ENCODE results near the gene LRP6. TPM values are rescaled to one million over a fixed set of nuclear protein-coding genes. Genes with fewer than 3 reads are reported as not detected.
"Not testable (repeated sequence)": the region's sequence is repeated elsewhere in the genome, so short reads cannot be mapped to it uniquely, and the experiment has no call there.

LRP6 gene
- total RNA-seq, 1 donor from 2014 or later = 71.0 TPM

- Histone ChIP-seq H3K4me3 (peak overlapping the region; percentile 68 to 96), H3K27me3 (no peaks in the 10 kb centered on the region), H3K36me3 (no peaks in the 10 kb centered on the region), H3K4me1 (peaks cover 33% of the 10 kb centered on the region), H3K27ac (peak overlapping the region; percentile 95), H3K9me3 (no peaks in the 10 kb centered on the region)
- intact Hi-C loops (cut with DNase I) = no loop called here
- DNase-seq (ENCODE audit: extremely low spot score in 2 of 2) = no peak
- no peak for TF ChIP-seq POLR2AphosphoS5 (IDR thresholded peaks at IDR 0.05; ENCODE audit: insufficient read depth in 1 of 2, low read depth in 1 of 2)
- no peak for TF ChIP-seq CTCF (IDR thresholded peaks at IDR 0.05)
- TF ChIP-seq POLR2A (IDR thresholded peaks at IDR 0.05) = no peak
Observed at GRCh38 chr12:12266389-12266872, 413 bp downstream of the LRP6 start.

GRCh38 chr12:12265571-12266388, 1.1 kb downstream of the LRP6 start:
- H3K4me3 ChIP-seq = peak overlapping the region; percentile 68 to 96
- peaks cover 33% of the 10 kb centered on the region for H3K4me1 ChIP-seq
- H3K36me3 ChIP-seq = no peaks in the 10 kb centered on the region
- no peaks in the 10 kb centered on the region for H3K27me3 ChIP-seq
- H3K27ac ChIP-seq = peak overlapping the region; percentile 95
- TF ChIP-seq POLR2A (IDR thresholded peaks at IDR 0.05) = no peak
- TF ChIP-seq POLR2AphosphoS5 (IDR thresholded peaks at IDR 0.05; ENCODE audit: insufficient read depth in 1 of 2, low read depth in 1 of 2) = peak in 1 of 2 donors; percentile 29
- TF ChIP-seq CTCF (IDR thresholded peaks at IDR 0.05) = no peak
- H3K9me3 ChIP-seq = no peaks in the 10 kb centered on the region
- DNase-seq (ENCODE audit: extremely low spot score in 2 of 2) = no peak
- intact Hi-C loops (cut with DNase I) = no loop called here

GRCh38 chr12:12265035-12265434, 1.8 kb downstream of the LRP6 start:
- Histone ChIP-seq H3K36me3 (no peaks in the 10 kb centered on the region), H3K9me3 (no peaks in the 10 kb centered on the region), H3K27me3 (no peaks in the 10 kb centered on the region), H3K4me1 (peaks cover 33% of the 10 kb centered on the region), H3K4me3 (peak overlapping the region; percentile 68 to 96), H3K27ac (peak overlapping the region; percentile 95)
- TF ChIP-seq POLR2AphosphoS5 (IDR thresholded peaks at IDR 0.05; ENCODE audit: insufficient read depth in 1 of 2, low read depth in 1 of 2) (no peak), POLR2A (IDR thresholded peaks at IDR 0.05) (no peak), CTCF (IDR thresholded peaks at IDR 0.05) (no peak)
- no peak for DNase-seq (ENCODE audit: extremely low spot score in 2 of 2)
- intact Hi-C loops (cut with DNase I) = no loop called here

GRCh38 chr12:12263909-12264308, 2.9 kb downstream of the LRP6 start:
- H3K4me1 ChIP-seq = peaks cover 33% of the 10 kb centered on the region
- H3K4me3 ChIP-seq = peak overlapping the region; percentile 68 to 96
- no peaks in the 10 kb centered on the region for H3K9me3 ChIP-seq
- DNase-seq (ENCODE audit: extremely low spot score in 2 of 2) = no peak
- intact Hi-C loops (cut with DNase I) = no loop called here
- no peaks in the 10 kb centered on the region for H3K27me3 ChIP-seq
- no peak for TF ChIP-seq POLR2A (IDR thresholded peaks at IDR 0.05)
- TF ChIP-seq CTCF (IDR thresholded peaks at IDR 0.05) = no peak
- no peak for TF ChIP-seq POLR2AphosphoS5 (IDR thresholded peaks at IDR 0.05; ENCODE audit: insufficient read depth in 1 of 2, low read depth in 1 of 2)
- H3K27ac ChIP-seq = no peak overlapping the region
- H3K36me3 ChIP-seq = no peaks in the 10 kb centered on the region

- H3K27ac ChIP-seq; H3K9me3 ChIP-seq; DNase-seq (ENCODE audit: extremely low spot score in 2 of 2); H3K36me3 ChIP-seq; H3K4me3 ChIP-seq; intact Hi-C loops (cut with DNase I); H3K27me3 ChIP-seq: not testable (repeated sequence)
- H3K4me1 ChIP-seq = peaks cover 17% of the 10 kb centered on the region
Observed at GRCh38 chr12:12256291-12256757, 10.5 kb downstream of the LRP6 start.
